PC-9 (cell line): ENCODE data around the gene UNC5CL. TPM values are rescaled to one million over a fixed set of nuclear protein-coding genes. Genes with fewer than 3 reads are reported as not detected.

Experiments
- BruUV-seq: library from RNA; stranded (reverse); fragments of 400-500 nt; replicated peaks from 2 replicates; lab custom pipeline; 2021; lab: Mats Ljungman, UMichigan
- CTCF ChIA-PET: fragments of 300-600 bp; sonication (Branson Sonifier 250); formaldehyde crosslinking; loops from one replicate; lab custom pipeline; 2022; ENCODE audit warnings: antibody characterized with exemption; lab: Charles Lee
- POLR2A ChIA-PET: fragments of 300-600 bp; sonication (Branson Sonifier 250); formaldehyde crosslinking; loops from one replicate; lab custom pipeline; 2022; ENCODE audit warnings: antibody characterized with exemption; ENCODE audit not compliant: unreplicated experiment; lab: Charles Lee
- DNase-seq, 2 experiments: peaks; one replicate each; pipeline versions ENCODE4 v3.0.0 to v3.0.0-alpha.2; 2015 to 2022; ENCODE audit warnings: mixed read lengths in 1 of 2
- H2AFZ ChIP-seq: fragments of 200-600 bp; sonication (generic); 2 replicates; pipeline ENCODE4 v1.8.1; 2017; ENCODE audit warnings: antibody characterized with exemption
- H3F3A ChIP-seq: fragments of 200-600 bp; sonication (generic); 2 replicates; pipeline ENCODE4 v1.8.1; 2017; ENCODE audit warnings: antibody characterized with exemption, mild to moderate bottlenecking, low read depth; ENCODE audit not compliant: insufficient read depth
- H3K27ac ChIP-seq: fragments of 200-600 bp; sonication (generic); 2 replicates; pipeline ENCODE4 v1.6.1; 2016; ENCODE audit warnings: mixed run types
- H3K27me3 ChIP-seq: fragments of 200-600 bp; sonication (generic); 2 replicates; pipeline ENCODE4 v1.6.1; 2016; ENCODE audit warnings: low read depth, mixed run types; ENCODE audit not compliant: insufficient read depth
- H3K36me3 ChIP-seq: fragments of 200-600 bp; sonication (generic); 2 replicates; pipeline ENCODE4 v1.6.1; 2016; ENCODE audit warnings: low read depth, mixed run types
- H3K4me1 ChIP-seq: fragments of 200-600 bp; sonication (generic); replicated peaks from 2 replicates; pipeline ENCODE4 v1.6.1; 2016; ENCODE audit warnings: mixed run types; ENCODE audit not compliant: insufficient read depth
- H3K4me2 ChIP-seq: fragments of 200-600 bp; sonication (generic); 2 replicates; pipeline ENCODE4 v1.6.1; 2017; ENCODE audit warnings: mixed run types
- H3K4me3 ChIP-seq: fragments of 200-600 bp; sonication (generic); 2 replicates; pipeline ENCODE4 v1.6.1; 2016; ENCODE audit warnings: mixed run types
- H3K79me2 ChIP-seq: fragments of 200-600 bp; sonication (generic); 2 replicates; pipeline ENCODE4 v1.6.1; 2017; ENCODE audit warnings: low read depth, mixed run types
- H3K9me2 ChIP-seq: fragments of 200-600 bp; sonication (generic); 2 replicates; pipeline ENCODE4 v1.8.1; 2017; ENCODE audit warnings: mild to moderate bottlenecking; ENCODE audit not compliant: insufficient read depth
- H3K9me3 ChIP-seq: fragments of 200-600 bp; sonication (generic); 2 replicates; pipeline ENCODE4 v1.8.1; 2016; ENCODE audit warnings: low read depth; ENCODE audit not compliant: insufficient read depth
- H4K20me1 ChIP-seq: fragments of 200-600 bp; sonication (generic); 2 replicates; pipeline ENCODE4 v1.8.1; 2017; ENCODE audit not compliant: insufficient read depth
- EZH2 ChIP-seq: fragments of 200-600 bp; sonication (generic); IDR thresholded peaks from 2 replicates; pipeline ENCODE4 v1.8.0; 2017; ENCODE audit warnings: antibody characterized with exemption, low read depth
- intact Hi-C: fragments of 100-400 bp; cut with micrococcal nuclease; formaldehyde crosslinking; loops from one replicate; pipeline ENCODE4 v1.10.0; 2022; ENCODE audit not compliant: unreplicated experiment
- total RNA-seq: library from RNA; stranded (reverse); gene quantifications from 2 replicates; pipeline ENCODE4 v1.2.3, GENCODE V29; 2021
- TF ChIP-seq, protein P1 (sequence below): fragments of 200-600 bp; sonication (generic); conservative IDR thresholded peaks from 2 replicates; pipeline ENCODE4 v1.6.1; 2017; ENCODE audit warnings: mixed run types, antibody characterized with exemption, mild to moderate bottlenecking, moderate library complexity

UNC5CL gene
- total RNA-seq, 1 experiment from 2014 or later, result 1.7 TPM

DNA sequence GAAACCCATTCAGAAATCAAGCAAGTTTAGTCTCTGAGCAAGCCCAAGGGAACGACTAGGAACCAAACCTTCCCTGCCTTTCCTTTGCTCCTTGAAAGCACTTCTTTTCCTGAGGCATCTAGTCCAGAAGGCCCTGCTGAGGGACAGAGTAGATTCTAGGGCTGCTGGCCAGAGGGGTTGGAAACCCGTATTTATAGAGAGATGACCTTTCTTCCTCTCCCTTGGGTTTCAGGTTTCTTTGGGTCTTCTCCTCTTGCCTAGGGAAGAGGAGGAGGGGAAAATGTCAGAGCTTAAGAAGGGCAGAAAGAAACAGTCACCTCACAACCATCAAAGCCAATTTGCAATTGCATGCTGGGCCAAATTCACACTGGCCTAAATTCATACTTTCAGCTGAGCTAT is 19.8 kb upstream of the UNC5CL start:
- Histone ChIP-seq H4K20me1 (no peaks in the 10 kb centered on the region), H3K27ac (no peak overlapping the region), H3K4me1 (no peaks in the 10 kb centered on the region), H3K9me3 (no peaks in the 10 kb centered on the region), H3K9me2 (no peaks in the 10 kb centered on the region), H3K4me2 (no peak overlapping the region), H3K79me2 (no peaks in the 10 kb centered on the region), H3K36me3 (no peaks in the 10 kb centered on the region), H3K27me3 (no peaks in the 10 kb centered on the region), H3F3A (no peaks in the 10 kb centered on the region), H3K4me3 (no peak overlapping the region), H2AFZ (no peak overlapping the region)
- BruUV-seq, result no TSS peak
- TF ChIP-seq, protein P1, sequence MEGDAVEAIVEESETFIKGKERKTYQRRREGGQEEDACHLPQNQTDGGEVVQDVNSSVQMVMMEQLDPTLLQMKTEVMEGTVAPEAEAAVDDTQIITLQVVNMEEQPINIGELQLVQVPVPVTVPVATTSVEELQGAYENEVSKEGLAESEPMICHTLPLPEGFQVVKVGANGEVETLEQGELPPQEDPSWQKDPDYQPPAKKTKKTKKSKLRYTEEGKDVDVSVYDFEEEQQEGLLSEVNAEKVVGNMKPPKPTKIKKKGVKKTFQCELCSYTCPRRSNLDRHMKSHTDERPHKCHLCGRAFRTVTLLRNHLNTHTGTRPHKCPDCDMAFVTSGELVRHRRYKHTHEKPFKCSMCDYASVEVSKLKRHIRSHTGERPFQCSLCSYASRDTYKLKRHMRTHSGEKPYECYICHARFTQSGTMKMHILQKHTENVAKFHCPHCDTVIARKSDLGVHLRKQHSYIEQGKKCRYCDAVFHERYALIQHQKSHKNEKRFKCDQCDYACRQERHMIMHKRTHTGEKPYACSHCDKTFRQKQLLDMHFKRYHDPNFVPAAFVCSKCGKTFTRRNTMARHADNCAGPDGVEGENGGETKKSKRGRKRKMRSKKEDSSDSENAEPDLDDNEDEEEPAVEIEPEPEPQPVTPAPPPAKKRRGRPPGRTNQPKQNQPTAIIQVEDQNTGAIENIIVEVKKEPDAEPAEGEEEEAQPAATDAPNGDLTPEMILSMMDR, result no peak
- no peak for TF ChIP-seq EZH2
- intact Hi-C loops, result no loop called here
- ChIA-PET CTCF (interaction anchor here (0.6 to 0.7 kb wide), 3 partner anchors 31 to 274 kb away, joined by 3 to 12 read pairs (median 5); no protein-coding TSS in a partner anchor), POLR2A (no interaction called here)
- DNase-seq, result no peak

DNA sequence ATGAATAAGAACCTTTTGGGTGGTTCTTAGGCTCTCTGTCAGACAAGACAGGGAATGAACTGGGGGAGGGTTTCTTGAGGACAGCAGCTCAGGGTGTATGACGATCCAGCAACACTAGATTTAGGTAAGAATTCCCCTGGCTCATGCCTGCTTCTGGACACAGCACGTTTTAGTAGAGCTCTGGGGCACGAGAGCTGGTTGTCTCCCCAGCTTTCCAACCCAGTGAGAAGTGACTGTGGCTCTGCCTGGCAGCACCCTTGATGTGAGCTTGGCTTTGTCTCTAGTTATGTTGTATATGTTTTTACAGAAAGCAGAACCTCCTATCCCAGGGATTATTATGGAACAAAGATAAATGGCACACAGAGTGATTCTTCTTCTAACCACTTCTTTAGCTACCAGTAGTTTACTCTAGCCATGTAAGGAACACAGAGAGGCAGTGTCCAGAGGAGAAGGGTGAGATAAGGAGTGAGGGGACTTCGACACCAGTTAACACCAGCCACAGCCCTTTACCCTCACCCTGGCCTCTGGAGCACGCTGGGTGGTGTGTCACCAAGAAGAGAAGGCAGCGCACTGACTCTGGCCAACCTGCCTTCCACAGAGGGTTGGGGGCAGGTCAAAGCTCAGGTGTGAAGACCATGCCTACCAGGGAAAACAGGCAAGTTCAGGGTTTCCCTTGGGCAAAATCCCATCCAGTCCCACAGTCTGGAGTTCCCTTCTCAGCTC is 17.9 kb upstream of the UNC5CL start:
- CTCF ChIA-PET, result interaction anchor here (1.4 kb wide), 1 partner anchor 18 kb away, joined by 3 read pairs; the partner anchor contains the start of gene UNC5CL
- POLR2A ChIA-PET, result no interaction called here

DNA sequence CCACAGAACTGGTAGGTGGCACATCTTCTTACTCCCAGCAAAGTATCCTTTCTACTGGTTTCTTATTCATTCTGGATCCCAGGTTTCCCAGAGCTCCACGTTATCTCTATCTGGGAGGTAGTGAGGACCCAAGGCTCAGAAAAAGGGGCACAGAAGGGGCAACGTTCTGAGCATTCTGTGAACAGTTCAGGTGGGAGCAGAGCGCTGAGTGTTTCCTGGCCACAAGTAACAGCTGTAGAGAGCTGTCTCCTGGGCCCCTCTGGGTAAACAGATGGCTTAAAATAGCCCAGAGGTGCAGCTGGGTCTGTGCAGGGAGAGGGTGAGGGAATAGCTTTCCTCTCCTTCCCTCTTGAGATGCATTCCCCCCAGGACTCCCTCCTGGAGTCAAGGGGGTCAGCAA is 16.1 kb upstream of the UNC5CL start:
- ChIA-PET CTCF (no interaction called here), POLR2A (no interaction called here)
- no TSS peak for BruUV-seq
- Histone ChIP-seq H3K4me1 (no peaks in the 10 kb centered on the region), H3K4me3 (no peak overlapping the region), H3K79me2 (no peaks in the 10 kb centered on the region), H3K36me3 (no peaks in the 10 kb centered on the region), H3K9me3 (no peaks in the 10 kb centered on the region), H2AFZ (no peak overlapping the region), H3K9me2 (no peaks in the 10 kb centered on the region), H3K27me3 (no peaks in the 10 kb centered on the region), H3K27ac (no peak overlapping the region), H3F3A (no peaks in the 10 kb centered on the region), H4K20me1 (no peaks in the 10 kb centered on the region), H3K4me2 (no peak overlapping the region)
- TF ChIP-seq, protein P1, result no peak
- intact Hi-C loops, result no loop called here
- DNase-seq, result no peak

More for the DNA sequence above, 17.9 kb upstream of the UNC5CL start:
- Histone ChIP-seq H3K4me3 (no peak overlapping the region), H3K9me3 (no peaks in the 10 kb centered on the region), H3K4me2 (no peak overlapping the region), H2AFZ (no peak overlapping the region), H3K4me1 (no peaks in the 10 kb centered on the region), H3K27ac (no peak overlapping the region), H3K79me2 (no peaks in the 10 kb centered on the region), H3K9me2 (no peaks in the 10 kb centered on the region), H3K27me3 (no peaks in the 10 kb centered on the region), H4K20me1 (no peaks in the 10 kb centered on the region), H3K36me3 (no peaks in the 10 kb centered on the region), H3F3A (no peaks in the 10 kb centered on the region)
- intact Hi-C loops, result no loop called here
- DNase-seq, result no peak
- TF ChIP-seq EZH2, result no peak
- TF ChIP-seq, protein P1, result no peak
- no TSS peak for BruUV-seq
